ENCODE data around the gene ABCA6. TPM values are rescaled to one million over a fixed set of nuclear protein-coding genes. Genes with fewer than 3 reads are reported as not detected.

The ABCA6 gene
- total RNA-seq, 1 experiment from 2014 or later = 2.1 TPM

DNA sequence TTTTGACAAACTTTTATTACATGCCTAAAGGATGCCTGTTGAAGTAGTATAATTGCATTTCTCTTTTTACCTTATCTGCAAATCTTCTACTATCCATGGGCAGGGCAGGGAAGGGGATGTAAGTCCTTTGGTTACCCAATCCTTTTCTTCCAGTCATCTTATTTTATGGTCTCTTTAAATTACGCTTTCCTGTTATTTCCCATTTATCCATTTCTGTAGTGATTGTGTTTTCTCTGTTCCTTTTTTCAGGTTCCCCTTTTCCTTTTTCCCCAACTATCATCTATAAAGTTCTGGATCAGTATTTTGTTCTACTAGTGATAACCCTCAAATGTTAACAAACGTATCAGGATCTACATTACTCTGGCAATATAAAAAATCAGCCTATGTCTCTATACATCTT is 77.7 kb downstream of the ABCA6 start:
- DNase-seq (ENCODE audit: low spot score) = no peak
- Histone ChIP-seq H3K27me3 (replicated peaks; ENCODE audit: insufficient read depth, low read depth, low read length, poor library complexity) (no peaks in the 10 kb centered on the region), H3K4me1 (ENCODE audit: insufficient read depth, low read length, poor library complexity, severe bottlenecking) (peaks cover 37% of the 10 kb centered on the region), H3K9me3 (ENCODE audit: low read depth, low read length, poor library complexity, severe bottlenecking) (no peaks in the 10 kb centered on the region), H3K27ac (ENCODE audit: low read depth, low read length, poor library complexity, severe bottlenecking) (no peak overlapping the region), H3K36me3 (ENCODE audit: insufficient read depth, low read length, poor library complexity, severe bottlenecking) (no peaks in the 10 kb centered on the region), H3K4me3 (ENCODE audit: low read depth, low read length, poor library complexity, severe bottlenecking) (no peak overlapping the region)
- TF ChIP-seq EZH2 (IDR thresholded peaks at IDR 0.05; ENCODE audit: borderline replicate concordance, low read depth, low read length, poor library complexity, severe bottlenecking) = no peak
- TF ChIP-seq, protein P1, sequence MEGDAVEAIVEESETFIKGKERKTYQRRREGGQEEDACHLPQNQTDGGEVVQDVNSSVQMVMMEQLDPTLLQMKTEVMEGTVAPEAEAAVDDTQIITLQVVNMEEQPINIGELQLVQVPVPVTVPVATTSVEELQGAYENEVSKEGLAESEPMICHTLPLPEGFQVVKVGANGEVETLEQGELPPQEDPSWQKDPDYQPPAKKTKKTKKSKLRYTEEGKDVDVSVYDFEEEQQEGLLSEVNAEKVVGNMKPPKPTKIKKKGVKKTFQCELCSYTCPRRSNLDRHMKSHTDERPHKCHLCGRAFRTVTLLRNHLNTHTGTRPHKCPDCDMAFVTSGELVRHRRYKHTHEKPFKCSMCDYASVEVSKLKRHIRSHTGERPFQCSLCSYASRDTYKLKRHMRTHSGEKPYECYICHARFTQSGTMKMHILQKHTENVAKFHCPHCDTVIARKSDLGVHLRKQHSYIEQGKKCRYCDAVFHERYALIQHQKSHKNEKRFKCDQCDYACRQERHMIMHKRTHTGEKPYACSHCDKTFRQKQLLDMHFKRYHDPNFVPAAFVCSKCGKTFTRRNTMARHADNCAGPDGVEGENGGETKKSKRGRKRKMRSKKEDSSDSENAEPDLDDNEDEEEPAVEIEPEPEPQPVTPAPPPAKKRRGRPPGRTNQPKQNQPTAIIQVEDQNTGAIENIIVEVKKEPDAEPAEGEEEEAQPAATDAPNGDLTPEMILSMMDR (conservative IDR thresholded peaks at IDR 0.05; ENCODE audit: low read depth, low read length) = no peak
- CTCF ChIA-PET = no interaction called here
- intact Hi-C loops (cut with micrococcal nuclease; ENCODE audit: unreplicated experiment) = loop anchor here (5.0 kb wide), 1 partner anchor 173 kb away; no protein-coding TSS in a partner anchor
- BruUV-seq (replicated peaks) = no TSS peak
- POLR2A ChIA-PET (ENCODE audit: low non-redundant PET) = no interaction called here

DNA sequence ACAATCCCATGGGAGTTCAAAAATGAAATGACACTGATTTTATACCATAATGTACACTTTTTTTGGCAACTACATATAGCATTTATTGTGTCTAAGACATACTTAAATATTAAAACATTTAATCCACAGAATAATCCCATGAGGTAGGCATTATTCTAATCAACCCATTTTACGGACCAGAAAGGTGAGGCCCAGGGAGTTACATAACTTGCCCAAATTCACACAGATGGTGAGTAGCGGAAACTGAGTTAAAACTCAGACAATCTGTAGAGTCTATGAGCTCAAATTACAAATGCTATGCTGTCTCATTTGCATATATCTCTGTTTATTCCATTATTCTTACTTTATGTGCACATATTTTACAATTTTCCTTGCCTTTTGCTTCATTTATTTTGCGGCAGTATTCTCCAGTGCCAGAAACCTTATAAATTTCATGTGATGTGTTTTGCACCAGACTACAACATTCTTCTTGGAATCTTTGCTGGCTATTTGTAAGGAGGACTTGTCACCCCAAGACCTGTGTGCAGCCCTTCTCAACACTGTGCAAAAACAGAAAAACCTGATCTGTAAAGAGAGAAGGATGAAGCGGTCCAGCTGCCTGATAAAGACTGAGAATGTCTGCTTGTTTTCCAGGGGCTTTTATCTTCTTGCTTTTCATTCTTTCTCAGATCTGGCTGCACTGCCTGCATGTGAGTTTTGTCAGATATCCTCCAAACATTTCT is 78.7 kb downstream of the ABCA6 start:
- no peaks in the 10 kb centered on the region for H3K9me3 ChIP-seq (ENCODE audit: low read depth, low read length, poor library complexity, severe bottlenecking)
- DNase-seq (ENCODE audit: low spot score) = no peak
- no peak overlapping the region for H3K27ac ChIP-seq (ENCODE audit: low read depth, low read length, poor library complexity, severe bottlenecking)
- CTCF ChIA-PET = no interaction called here
- peaks cover 35% of the 10 kb centered on the region for H3K4me1 ChIP-seq (ENCODE audit: insufficient read depth, low read length, poor library complexity, severe bottlenecking)
- intact Hi-C loops (cut with micrococcal nuclease; ENCODE audit: unreplicated experiment) = loop anchor here (5.0 kb wide), 1 partner anchor 174 kb away; no protein-coding TSS in a partner anchor
- TF ChIP-seq, protein P1 (conservative IDR thresholded peaks at IDR 0.05; ENCODE audit: low read depth, low read length) = no peak
- no peak for TF ChIP-seq EZH2 (IDR thresholded peaks at IDR 0.05; ENCODE audit: borderline replicate concordance, low read depth, low read length, poor library complexity, severe bottlenecking)
- no peaks in the 10 kb centered on the region for H3K27me3 ChIP-seq (replicated peaks; ENCODE audit: insufficient read depth, low read depth, low read length, poor library complexity)
- H3K4me3 ChIP-seq (ENCODE audit: low read depth, low read length, poor library complexity, severe bottlenecking) = no peak overlapping the region
- no TSS peak for BruUV-seq (replicated peaks)
- H3K36me3 ChIP-seq (ENCODE audit: insufficient read depth, low read length, poor library complexity, severe bottlenecking) = no peaks in the 10 kb centered on the region
- POLR2A ChIA-PET (ENCODE audit: low non-redundant PET) = no interaction called here

DNA sequence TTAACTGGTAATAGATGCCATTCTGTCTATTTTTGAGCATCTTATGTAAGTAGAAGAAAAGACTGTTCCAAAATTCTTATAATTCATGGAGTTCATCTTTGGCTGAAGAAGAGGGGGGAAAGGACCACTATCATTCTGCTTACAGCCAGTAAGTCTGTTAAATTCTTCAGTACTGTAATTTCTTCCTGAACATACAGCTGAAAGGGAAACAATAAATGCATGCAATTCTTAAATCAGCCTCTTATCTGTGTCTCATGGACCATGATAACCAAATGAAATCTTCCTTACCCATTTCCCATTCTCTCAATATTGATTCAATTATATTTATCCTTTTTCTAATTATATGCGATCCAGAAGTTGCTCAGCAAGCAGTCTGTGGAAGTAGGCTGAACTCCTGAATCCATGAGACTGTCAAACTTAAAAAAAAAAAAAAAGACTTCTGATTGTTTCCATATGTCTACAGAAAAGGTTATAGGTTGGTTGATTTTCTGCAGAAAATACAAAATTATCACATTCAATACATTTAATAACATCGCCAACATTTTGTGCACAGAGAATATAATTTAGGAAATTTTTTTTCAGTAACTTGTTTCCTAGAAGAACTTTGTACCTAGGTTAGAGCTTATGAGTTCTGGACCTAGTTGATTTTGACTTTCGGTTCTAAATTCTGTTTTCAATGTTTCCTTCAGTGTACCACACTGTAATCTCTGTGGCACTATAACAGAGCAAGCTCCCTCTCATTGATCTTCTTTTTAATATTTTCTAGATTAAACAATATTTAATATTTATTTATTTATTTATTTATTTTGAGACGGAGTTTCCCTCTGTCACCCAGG is 79.8 kb downstream of the ABCA6 start:
- intact Hi-C loops (cut with micrococcal nuclease; ENCODE audit: unreplicated experiment) = loop anchor here (5.0 kb wide), 1 partner anchor 175 kb away; no protein-coding TSS in a partner anchor
- H3K27ac ChIP-seq (ENCODE audit: low read depth, low read length, poor library complexity, severe bottlenecking) = peak overlapping the region; percentile 13
- no TSS peak for BruUV-seq (replicated peaks)

More for the DNA sequence above, 79.8 kb downstream of the ABCA6 start:
- DNase-seq (ENCODE audit: low spot score) = no peak
- ChIA-PET POLR2A (ENCODE audit: low non-redundant PET) (no interaction called here), CTCF (interaction anchor here (0.7 kb wide), 1 partner anchor 80 kb away, joined by 3 read pairs; no protein-coding TSS in a partner anchor)
- no peak for TF ChIP-seq EZH2 (IDR thresholded peaks at IDR 0.05; ENCODE audit: borderline replicate concordance, low read depth, low read length, poor library complexity, severe bottlenecking)
- TF ChIP-seq, protein P1 (conservative IDR thresholded peaks at IDR 0.05; ENCODE audit: low read depth, low read length) = no peak
- peaks cover 2% of the 10 kb centered on the region for H3K9me3 ChIP-seq (ENCODE audit: low read depth, low read length, poor library complexity, severe bottlenecking)
- no peak overlapping the region for H3K4me3 ChIP-seq (ENCODE audit: low read depth, low read length, poor library complexity, severe bottlenecking)
- no peaks in the 10 kb centered on the region for H3K27me3 ChIP-seq (replicated peaks; ENCODE audit: insufficient read depth, low read depth, low read length, poor library complexity)
- H3K36me3 ChIP-seq (ENCODE audit: insufficient read depth, low read length, poor library complexity, severe bottlenecking) = no peaks in the 10 kb centered on the region
- peaks cover 35% of the 10 kb centered on the region for H3K4me1 ChIP-seq (ENCODE audit: insufficient read depth, low read length, poor library complexity, severe bottlenecking)
